ENCODE measurements around the gene CPT1C. TPM values are rescaled to one million over a fixed set of nuclear protein-coding genes. Genes with fewer than 3 reads are reported as not detected.

Gene CPT1C
- total RNA-seq, 2 donors from 2014 or later, result 0.31 to 1.0 TPM

GRCh38 chr19:49690079-49690655 lies 749 bp upstream of the CPT1C start:
- H3K27me3 Mint-ChIP-seq, result peaks cover 13% of the 10 kb centered on the region
- H3K27ac Mint-ChIP-seq, result peak overlapping the region; percentile 93
- peak overlapping the region; percentile 96 for H3K4me3 Mint-ChIP-seq
- ATAC-seq (peak; percentile 23), DNase-seq (no peak)
- H3K4me1 Mint-ChIP-seq, result peaks cover 32% of the 10 kb centered on the region
- H3K9me3 ChIP-seq (ENCODE audit: control insufficient read depth, low read length, poor library complexity, severe bottlenecking), result no peaks in the 10 kb centered on the region
- peaks cover 8% of the 10 kb centered on the region for H3K36me3 Mint-ChIP-seq (ENCODE audit: low read depth)

- H3K27ac Mint-ChIP-seq, result peak overlapping the region; percentile 93
- ATAC-seq, result peak; percentile 39
Measured at GRCh38 chr19:49691243-49692146, 579 bp downstream of the CPT1C start.

GRCh38 chr19:49692147-49692506 lies 1.2 kb downstream of the CPT1C start:
- H3K9me3 ChIP-seq (ENCODE audit: control insufficient read depth, low read length, poor library complexity, severe bottlenecking), result no peaks in the 10 kb centered on the region
- Mint-ChIP-seq H3K27ac (no peak overlapping the region), H3K27me3 (peaks cover 13% of the 10 kb centered on the region), H3K4me1 (peaks cover 25% of the 10 kb centered on the region), H3K4me3 (peak overlapping the region; percentile 43), H3K36me3 (ENCODE audit: low read depth) (peaks cover 3% of the 10 kb centered on the region)
- ATAC-seq (no peak), DNase-seq (no peak)

More at GRCh38 chr19:49691243-49692146, 579 bp downstream of the CPT1C start:
- Mint-ChIP-seq H3K27me3 (peaks cover 13% of the 10 kb centered on the region), H3K36me3 (ENCODE audit: low read depth) (peaks cover 3% of the 10 kb centered on the region), H3K4me1 (peaks cover 27% of the 10 kb centered on the region), H3K4me3 (peak overlapping the region; percentile 96)
- H3K9me3 ChIP-seq (ENCODE audit: control insufficient read depth, low read length, poor library complexity, severe bottlenecking), result no peaks in the 10 kb centered on the region
- DNase-seq, result no peak

- no peak for ATAC-seq
- H3K27ac Mint-ChIP-seq, result no peak overlapping the region
- H3K36me3 Mint-ChIP-seq (ENCODE audit: low read depth), result no peaks in the 10 kb centered on the region
- H3K4me1 Mint-ChIP-seq, result no peaks in the 10 kb centered on the region
- no peak overlapping the region for H3K4me3 Mint-ChIP-seq
- DNase-seq, result no peak
- H3K27me3 Mint-ChIP-seq, result peaks cover under 1% of the 10 kb centered on the region
- H3K9me3 ChIP-seq (ENCODE audit: control insufficient read depth, low read length, poor library complexity, severe bottlenecking), result no peaks in the 10 kb centered on the region
Measured at GRCh38 chr19:49696115-49696514, 5.2 kb downstream of the CPT1C start.

GRCh38 chr19:49696865-49697264 lies 5.9 kb downstream of the CPT1C start:
- ATAC-seq (no peak), DNase-seq (no peak)
- no peak overlapping the region for H3K27ac Mint-ChIP-seq
- H3K9me3 ChIP-seq (ENCODE audit: control insufficient read depth, low read length, poor library complexity, severe bottlenecking), result no peaks in the 10 kb centered on the region
- no peaks in the 10 kb centered on the region for H3K4me1 Mint-ChIP-seq
- no peaks in the 10 kb centered on the region for H3K27me3 Mint-ChIP-seq
- no peak overlapping the region for H3K4me3 Mint-ChIP-seq
- H3K36me3 Mint-ChIP-seq (ENCODE audit: low read depth), result no peaks in the 10 kb centered on the region

- H3K4me1 Mint-ChIP-seq, result no peaks in the 10 kb centered on the region
- no peaks in the 10 kb centered on the region for H3K9me3 ChIP-seq (ENCODE audit: control insufficient read depth, low read length, poor library complexity, severe bottlenecking)
- ATAC-seq, result no peak
- no peak for DNase-seq
- H3K27me3 Mint-ChIP-seq, result no peaks in the 10 kb centered on the region
- no peak overlapping the region for H3K4me3 Mint-ChIP-seq
- no peaks in the 10 kb centered on the region for H3K36me3 Mint-ChIP-seq (ENCODE audit: low read depth)
- no peak overlapping the region for H3K27ac Mint-ChIP-seq
Measured at GRCh38 chr19:49699364-49699763, 8.4 kb downstream of the CPT1C start.

GRCh38 chr19:49700563-49700962 lies 9.6 kb downstream of the CPT1C start:
- Mint-ChIP-seq H3K27ac (no peak overlapping the region), H3K27me3 (no peaks in the 10 kb centered on the region), H3K36me3 (ENCODE audit: low read depth) (no peaks in the 10 kb centered on the region), H3K4me3 (no peak overlapping the region), H3K4me1 (no peaks in the 10 kb centered on the region)
- DNase-seq, result no peak
- no peaks in the 10 kb centered on the region for H3K9me3 ChIP-seq (ENCODE audit: control insufficient read depth, low read length, poor library complexity, severe bottlenecking)
- ATAC-seq, result no peak

GRCh38 chr19:49701271-49701786 lies 10.4 kb downstream of the CPT1C start:
- no peaks in the 10 kb centered on the region for H3K4me1 Mint-ChIP-seq
- H3K36me3 Mint-ChIP-seq (ENCODE audit: low read depth), result no peaks in the 10 kb centered on the region
- no peak overlapping the region for H3K27ac Mint-ChIP-seq
- no peak overlapping the region for H3K4me3 Mint-ChIP-seq
- no peak for ATAC-seq
- H3K27me3 Mint-ChIP-seq, result no peaks in the 10 kb centered on the region
- DNase-seq, result no peak
- H3K9me3 ChIP-seq (ENCODE audit: control insufficient read depth, low read length, poor library complexity, severe bottlenecking), result no peaks in the 10 kb centered on the region

GRCh38 chr19:49704888-49705642 lies 14.1 kb downstream of the CPT1C start:
- no peak for DNase-seq
- H3K4me3 Mint-ChIP-seq, result no peak overlapping the region
- H3K36me3 Mint-ChIP-seq (ENCODE audit: low read depth), result peaks cover 5% of the 10 kb centered on the region
- H3K27me3 Mint-ChIP-seq, result no peaks in the 10 kb centered on the region
- ATAC-seq, result no peak
- no peaks in the 10 kb centered on the region for H3K9me3 ChIP-seq (ENCODE audit: control insufficient read depth, low read length, poor library complexity, severe bottlenecking)
- peaks cover 2% of the 10 kb centered on the region for H3K4me1 Mint-ChIP-seq
- no peak overlapping the region for H3K27ac Mint-ChIP-seq

GRCh38 chr19:49705919-49706318 lies 15.0 kb downstream of the CPT1C start:
- ATAC-seq, result no peak
- DNase-seq, result no peak
- peaks cover 5% of the 10 kb centered on the region for H3K27me3 Mint-ChIP-seq

GRCh38 chr19:49710372-49710951 lies 19.5 kb downstream of the CPT1C start:
- ATAC-seq (no peak), DNase-seq (no peak)
- Mint-ChIP-seq H3K4me1 (peaks cover 9% of the 10 kb centered on the region), H3K4me3 (no peak overlapping the region), H3K27me3 (peaks cover 5% of the 10 kb centered on the region), H3K27ac (no peak overlapping the region), H3K36me3 (ENCODE audit: low read depth) (peaks cover 5% of the 10 kb centered on the region)
- H3K9me3 ChIP-seq (ENCODE audit: control insufficient read depth, low read length, poor library complexity, severe bottlenecking), result no peaks in the 10 kb centered on the region

More at GRCh38 chr19:49705919-49706318, 15.0 kb downstream of the CPT1C start:
- Mint-ChIP-seq H3K36me3 (ENCODE audit: low read depth) (peaks cover 5% of the 10 kb centered on the region), H3K4me1 (peaks cover 2% of the 10 kb centered on the region), H3K27ac (no peak overlapping the region), H3K4me3 (peak overlapping the region; percentile 52)
- H3K9me3 ChIP-seq (ENCODE audit: control insufficient read depth, low read length, poor library complexity, severe bottlenecking), result no peaks in the 10 kb centered on the region

- ATAC-seq, result no peak
- Mint-ChIP-seq H3K4me3 (no peak overlapping the region), H3K36me3 (ENCODE audit: low read depth) (peaks cover 5% of the 10 kb centered on the region), H3K27me3 (peaks cover 5% of the 10 kb centered on the region), H3K4me1 (peaks cover 8% of the 10 kb centered on the region), H3K27ac (no peak overlapping the region)
- H3K9me3 ChIP-seq (ENCODE audit: control insufficient read depth, low read length, poor library complexity, severe bottlenecking), result no peaks in the 10 kb centered on the region
- DNase-seq, result no peak
Measured at GRCh38 chr19:49712397-49712859, 21.5 kb downstream of the CPT1C start.

All from T-helper 17 cell (primary cell).